Measurements from ENCODE around the gene PFDN1.

DNA sequence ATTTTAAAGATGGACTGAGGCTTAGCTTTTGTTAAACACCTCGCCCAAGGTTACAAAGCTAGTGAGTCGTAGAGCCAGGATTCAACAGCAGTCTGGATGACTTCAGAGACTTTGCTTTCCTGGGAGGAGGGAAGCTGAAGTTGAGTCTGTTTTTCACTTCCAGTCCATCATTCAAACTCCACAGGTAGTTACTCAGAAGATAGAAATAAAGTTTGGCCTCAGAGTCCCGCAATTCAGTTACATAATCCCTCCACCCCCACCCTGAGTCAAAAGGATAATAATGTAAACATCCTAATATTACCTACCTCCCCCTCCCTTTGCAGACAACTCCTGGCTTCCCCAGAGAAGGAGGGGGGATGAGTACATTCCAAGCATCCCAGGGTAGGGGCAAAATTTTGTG, 35.4 kb upstream of the PFDN1 start:
- TF ChIP-seq POLR2A (IDR thresholded peaks at IDR 0.05): no peak
- TF ChIP-seq, protein P1, sequence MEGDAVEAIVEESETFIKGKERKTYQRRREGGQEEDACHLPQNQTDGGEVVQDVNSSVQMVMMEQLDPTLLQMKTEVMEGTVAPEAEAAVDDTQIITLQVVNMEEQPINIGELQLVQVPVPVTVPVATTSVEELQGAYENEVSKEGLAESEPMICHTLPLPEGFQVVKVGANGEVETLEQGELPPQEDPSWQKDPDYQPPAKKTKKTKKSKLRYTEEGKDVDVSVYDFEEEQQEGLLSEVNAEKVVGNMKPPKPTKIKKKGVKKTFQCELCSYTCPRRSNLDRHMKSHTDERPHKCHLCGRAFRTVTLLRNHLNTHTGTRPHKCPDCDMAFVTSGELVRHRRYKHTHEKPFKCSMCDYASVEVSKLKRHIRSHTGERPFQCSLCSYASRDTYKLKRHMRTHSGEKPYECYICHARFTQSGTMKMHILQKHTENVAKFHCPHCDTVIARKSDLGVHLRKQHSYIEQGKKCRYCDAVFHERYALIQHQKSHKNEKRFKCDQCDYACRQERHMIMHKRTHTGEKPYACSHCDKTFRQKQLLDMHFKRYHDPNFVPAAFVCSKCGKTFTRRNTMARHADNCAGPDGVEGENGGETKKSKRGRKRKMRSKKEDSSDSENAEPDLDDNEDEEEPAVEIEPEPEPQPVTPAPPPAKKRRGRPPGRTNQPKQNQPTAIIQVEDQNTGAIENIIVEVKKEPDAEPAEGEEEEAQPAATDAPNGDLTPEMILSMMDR (IDR thresholded peaks at IDR 0.05): no peak
